Measurements from ENCODE around the gene PLGRKT.

PLGRKT gene

DNA sequence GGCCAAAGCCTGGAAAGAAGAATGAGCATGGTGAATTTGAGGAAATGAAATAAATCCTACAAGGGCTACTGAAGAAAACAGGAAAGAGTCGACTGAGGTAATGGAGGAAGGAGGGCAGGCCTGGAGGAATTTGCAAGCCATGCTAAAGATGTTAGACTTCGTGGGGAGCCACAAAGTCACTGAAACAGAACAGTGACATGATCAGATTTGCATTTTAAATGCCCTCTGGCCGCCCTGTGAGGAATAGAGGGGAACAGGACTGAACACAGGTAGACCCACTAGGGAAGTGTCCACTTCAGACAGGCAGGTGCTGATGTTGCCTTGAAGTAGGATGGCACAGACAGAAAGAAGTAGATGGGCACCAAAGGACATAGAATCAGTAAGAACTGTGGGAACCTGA lies 55.2 kb downstream of the PLGRKT start:
- in situ Hi-C loops (cut with HindIII; ENCODE audit: low sequenced_read_pairs): no loop called here
- no peak overlapping the region for H3K4me3 ChIP-seq (ENCODE audit: low read depth, low read length)
- DNase-seq (ENCODE audit: low read depth, low spot score): no peak
- TF ChIP-seq, protein P1, sequence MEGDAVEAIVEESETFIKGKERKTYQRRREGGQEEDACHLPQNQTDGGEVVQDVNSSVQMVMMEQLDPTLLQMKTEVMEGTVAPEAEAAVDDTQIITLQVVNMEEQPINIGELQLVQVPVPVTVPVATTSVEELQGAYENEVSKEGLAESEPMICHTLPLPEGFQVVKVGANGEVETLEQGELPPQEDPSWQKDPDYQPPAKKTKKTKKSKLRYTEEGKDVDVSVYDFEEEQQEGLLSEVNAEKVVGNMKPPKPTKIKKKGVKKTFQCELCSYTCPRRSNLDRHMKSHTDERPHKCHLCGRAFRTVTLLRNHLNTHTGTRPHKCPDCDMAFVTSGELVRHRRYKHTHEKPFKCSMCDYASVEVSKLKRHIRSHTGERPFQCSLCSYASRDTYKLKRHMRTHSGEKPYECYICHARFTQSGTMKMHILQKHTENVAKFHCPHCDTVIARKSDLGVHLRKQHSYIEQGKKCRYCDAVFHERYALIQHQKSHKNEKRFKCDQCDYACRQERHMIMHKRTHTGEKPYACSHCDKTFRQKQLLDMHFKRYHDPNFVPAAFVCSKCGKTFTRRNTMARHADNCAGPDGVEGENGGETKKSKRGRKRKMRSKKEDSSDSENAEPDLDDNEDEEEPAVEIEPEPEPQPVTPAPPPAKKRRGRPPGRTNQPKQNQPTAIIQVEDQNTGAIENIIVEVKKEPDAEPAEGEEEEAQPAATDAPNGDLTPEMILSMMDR (IDR thresholded peaks at IDR 0.05; ENCODE audit: low read depth, low read length): no peak

DNA sequence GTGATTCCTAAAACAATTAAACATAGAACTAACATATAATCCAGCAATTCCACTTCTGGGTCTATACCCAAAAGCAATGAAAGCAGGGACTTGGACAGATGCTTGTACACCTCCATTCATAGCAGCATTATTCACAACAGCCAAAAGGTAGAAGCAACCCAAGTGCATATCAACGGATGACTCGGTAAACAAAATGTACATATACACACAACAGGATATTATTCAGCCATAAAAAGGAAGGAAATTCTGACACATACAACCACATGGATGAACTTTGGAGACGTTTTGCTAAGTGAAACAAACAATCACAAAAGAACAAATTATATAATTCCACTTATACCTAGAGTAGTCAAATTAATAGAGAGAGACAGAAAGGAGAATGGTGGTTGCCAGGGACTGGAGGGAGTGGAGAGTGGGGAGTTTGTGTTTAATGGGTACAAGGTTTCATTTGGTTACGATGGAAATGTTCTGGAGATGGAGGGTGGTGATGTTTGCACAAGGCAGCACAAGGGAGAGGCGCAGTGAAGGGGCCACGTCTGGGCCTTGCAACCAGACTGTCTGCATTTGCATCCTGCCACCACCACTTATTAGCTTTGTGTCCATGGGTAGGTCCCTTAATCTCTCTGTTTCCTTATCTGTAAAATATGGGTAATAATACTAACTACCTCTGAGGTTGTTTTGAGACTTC lies 61.8 kb downstream of the PLGRKT start:
- TF ChIP-seq, protein P1 (IDR thresholded peaks at IDR 0.05; ENCODE audit: low read depth, low read length): no peak

DNA sequence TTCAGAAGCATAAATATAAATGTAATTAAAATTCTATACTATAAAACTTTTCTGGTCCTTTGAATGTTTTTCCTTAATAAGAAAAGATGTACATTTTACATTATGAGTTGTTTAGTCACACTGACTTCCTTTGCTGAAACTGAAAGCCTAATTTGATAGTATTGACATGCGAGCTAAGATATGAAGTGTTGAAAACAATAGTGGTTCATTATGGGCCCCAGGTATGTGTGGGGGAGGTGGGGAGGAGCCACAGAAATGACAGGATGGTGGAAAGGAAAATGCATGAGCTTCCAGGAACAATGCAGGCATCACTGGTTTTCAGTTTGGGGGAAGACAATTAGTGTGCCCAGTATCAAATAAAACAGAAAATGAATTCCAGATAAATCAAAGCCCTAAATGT lies 62.6 kb downstream of the PLGRKT start:
- TF ChIP-seq, protein P1 (IDR thresholded peaks at IDR 0.05; ENCODE audit: low read depth, low read length): no peak
- in situ Hi-C loops (cut with HindIII; ENCODE audit: low sequenced_read_pairs): no loop called here
- DNase-seq (ENCODE audit: low read depth, low spot score): no peak
- no peak overlapping the region for H3K4me3 ChIP-seq (ENCODE audit: low read depth, low read length)

More for the DNA sequence above, 61.8 kb downstream of the PLGRKT start:
- no peak overlapping the region for H3K4me3 ChIP-seq (ENCODE audit: low read depth, low read length)
- no peak for DNase-seq (ENCODE audit: low read depth, low spot score)
- in situ Hi-C loops (cut with HindIII; ENCODE audit: low sequenced_read_pairs): no loop called here

DNA sequence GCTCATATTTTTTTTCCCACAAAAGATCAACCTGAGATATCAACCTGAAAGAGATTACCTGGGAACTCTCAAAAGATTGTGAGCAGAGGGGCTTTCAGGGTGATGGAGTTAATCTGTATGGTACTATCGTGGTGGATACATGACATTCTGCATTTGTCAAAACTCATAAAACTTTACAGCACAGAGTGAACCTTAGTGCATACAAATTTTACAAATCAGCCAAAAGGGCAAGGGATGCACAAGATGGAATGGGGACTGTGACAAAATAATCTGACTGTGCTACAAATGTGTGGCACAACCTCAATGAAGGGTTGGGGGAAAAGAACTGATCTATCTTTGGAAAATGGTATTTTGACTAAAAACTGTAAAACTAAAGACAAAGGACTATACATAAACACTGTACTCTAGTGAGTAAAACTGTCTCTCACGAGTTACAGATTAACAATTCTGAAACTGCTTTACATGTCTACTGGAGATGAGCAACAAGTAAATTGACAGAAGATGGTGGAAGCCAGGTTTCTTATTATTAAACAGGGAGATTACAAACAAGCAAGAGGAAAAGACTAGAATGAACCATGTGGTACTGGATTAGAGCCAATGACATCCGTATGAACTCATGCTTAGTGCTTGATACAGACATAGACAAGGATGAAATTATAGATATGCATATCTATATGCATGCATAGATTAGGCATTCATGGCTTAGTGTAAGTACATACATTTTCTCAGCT lies 73.3 kb downstream of the PLGRKT start:
- H3K4me3 ChIP-seq (ENCODE audit: low read depth, low read length): no peak overlapping the region
- no peak for DNase-seq (ENCODE audit: low read depth, low spot score)
- in situ Hi-C loops (cut with HindIII; ENCODE audit: low sequenced_read_pairs): no loop called here
- TF ChIP-seq, protein P1 (IDR thresholded peaks at IDR 0.05; ENCODE audit: low read depth, low read length): no peak

DNA sequence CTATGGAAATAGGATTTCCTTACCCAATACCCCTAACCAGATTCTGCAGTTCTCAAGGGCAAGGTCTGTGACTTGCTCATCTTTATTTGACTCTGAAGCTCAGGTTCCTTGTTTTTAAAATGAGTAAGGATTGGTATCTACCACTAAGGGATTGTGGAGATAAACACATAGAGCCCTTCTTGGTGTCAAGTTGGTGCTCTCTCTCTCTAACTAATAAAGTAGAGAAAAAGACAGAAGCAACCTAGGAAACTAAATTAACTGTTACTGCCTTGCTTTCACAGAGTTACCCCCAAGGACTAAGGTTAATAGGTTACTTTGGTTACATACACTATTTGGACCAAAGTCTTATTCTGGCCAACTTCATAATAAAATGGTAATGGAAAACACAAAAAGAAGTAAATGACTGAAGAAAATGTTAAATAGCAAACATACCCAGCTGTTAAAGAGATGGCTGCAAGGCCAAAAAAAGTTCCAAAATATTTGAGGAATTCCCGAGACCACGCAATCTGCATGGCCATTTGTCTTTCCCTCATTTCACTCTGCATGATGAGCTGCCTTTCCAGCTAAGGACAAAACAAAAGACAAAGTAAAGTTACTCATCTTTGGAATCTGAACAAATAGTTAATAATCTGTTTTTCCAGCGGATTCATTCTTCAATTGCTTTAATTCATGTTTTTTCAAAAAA lies 76.3 kb downstream of the PLGRKT start:
- no peak overlapping the region for H3K4me3 ChIP-seq (ENCODE audit: low read depth, low read length)
- in situ Hi-C loops (cut with HindIII; ENCODE audit: low sequenced_read_pairs): no loop called here
- TF ChIP-seq, protein P1 (IDR thresholded peaks at IDR 0.05; ENCODE audit: low read depth, low read length): no peak
- no peak for DNase-seq (ENCODE audit: low read depth, low spot score)

DNA sequence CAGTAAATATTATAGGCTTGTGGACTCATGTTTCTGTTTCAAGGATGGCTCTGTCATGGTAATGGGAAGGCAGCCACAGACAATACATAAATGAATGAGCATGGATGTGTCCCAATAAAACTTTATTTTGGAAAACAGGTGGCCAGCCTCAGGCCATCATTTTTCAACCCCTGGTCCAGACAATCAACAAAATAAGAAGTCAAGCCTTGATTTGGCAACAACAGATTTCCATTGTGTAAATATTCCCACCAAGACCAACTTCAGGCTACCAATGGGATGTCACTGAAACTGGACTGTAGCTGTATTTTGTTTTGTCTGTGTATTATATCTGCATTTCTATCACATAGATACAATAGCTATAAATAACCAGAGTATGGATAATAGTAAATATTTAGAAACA lies 77.4 kb downstream of the PLGRKT start:
- in situ Hi-C loops (cut with HindIII; ENCODE audit: low sequenced_read_pairs): no loop called here
- H3K4me3 ChIP-seq (ENCODE audit: low read depth, low read length): no peak overlapping the region
- TF ChIP-seq, protein P1 (IDR thresholded peaks at IDR 0.05; ENCODE audit: low read depth, low read length): no peak
- DNase-seq (ENCODE audit: low read depth, low spot score): no peak

Measured in astrocyte of the spinal cord (primary cell).